Activated CD4-positive, alpha-beta T cell treated with anti-CD3 and anti-CD28 coated beads for 4 hours (primary cell): ENCODE data around the gene DCAKD.

Experiments used
- DNase-seq, 2 donors: peaks; one replicate each; pipeline ENCODE4 v3.0.0-alpha.2; 2020

DCAKD gene

GRCh38 chr17:44998646-44999045 is 52.8 kb downstream of the DCAKD start:
- DNase-seq = no peak

DNA sequence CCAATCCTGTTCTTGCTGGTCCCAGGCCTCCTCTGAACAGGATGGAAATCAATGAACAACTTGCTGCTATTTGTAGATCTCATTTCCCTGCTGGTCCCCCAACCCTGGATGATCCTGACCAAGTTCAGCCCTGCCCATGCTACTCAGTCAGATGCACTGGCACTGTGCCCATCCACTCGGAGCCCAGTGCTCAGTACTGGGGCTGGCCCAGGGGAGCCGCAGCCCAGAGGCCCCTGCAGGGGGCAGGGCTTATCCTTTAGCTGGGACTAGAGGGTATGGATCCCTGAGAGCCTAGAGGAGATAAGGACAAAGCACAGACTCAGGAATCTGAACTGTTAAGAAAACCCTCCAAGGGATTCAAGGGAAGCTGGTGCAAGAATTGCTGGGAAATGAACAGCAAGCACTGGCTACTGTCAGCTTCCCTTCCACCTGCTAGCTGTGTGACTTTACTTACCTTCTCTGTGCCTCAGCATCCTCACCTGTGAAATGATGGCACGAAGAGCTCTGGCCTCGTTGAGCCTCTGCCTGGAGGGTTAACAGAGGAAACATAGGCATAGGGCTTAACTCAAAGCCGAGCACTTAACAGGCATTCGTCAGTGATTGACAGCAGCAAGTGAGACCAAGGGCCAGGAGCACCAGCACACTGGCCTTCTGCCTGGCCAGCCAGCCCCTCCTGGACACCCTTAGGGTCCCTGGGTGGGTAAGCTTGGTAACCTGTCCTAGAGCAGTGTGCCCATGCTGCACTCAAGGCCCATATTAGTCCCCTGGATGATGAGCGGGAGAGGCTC is 53.5 kb downstream of the DCAKD start:
- no peak for DNase-seq

DNA sequence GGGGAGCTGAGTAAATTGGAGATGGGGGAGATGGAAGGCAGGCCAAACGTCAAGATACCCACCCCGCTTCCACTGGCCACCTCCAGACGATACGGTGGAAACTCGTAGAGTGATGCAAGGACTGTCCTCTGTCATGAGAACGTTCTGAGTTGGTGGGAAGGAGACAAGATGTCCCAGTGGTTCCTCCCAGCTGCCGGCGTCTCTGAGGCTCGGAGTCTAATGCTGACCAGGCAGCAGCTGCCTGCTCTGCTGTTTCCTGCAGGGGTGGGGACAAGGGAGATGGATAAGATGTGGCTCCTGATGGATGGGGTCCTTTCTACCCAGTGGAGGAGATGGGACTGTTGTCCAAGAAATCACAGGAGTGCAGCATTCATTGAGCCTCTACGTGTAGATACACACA is 55.1 kb downstream of the DCAKD start:
- DNase-seq = no peak

GRCh38 chr17:44995436-44996001 is 55.9 kb downstream of the DCAKD start:
- DNase-seq = no peak

DNA sequence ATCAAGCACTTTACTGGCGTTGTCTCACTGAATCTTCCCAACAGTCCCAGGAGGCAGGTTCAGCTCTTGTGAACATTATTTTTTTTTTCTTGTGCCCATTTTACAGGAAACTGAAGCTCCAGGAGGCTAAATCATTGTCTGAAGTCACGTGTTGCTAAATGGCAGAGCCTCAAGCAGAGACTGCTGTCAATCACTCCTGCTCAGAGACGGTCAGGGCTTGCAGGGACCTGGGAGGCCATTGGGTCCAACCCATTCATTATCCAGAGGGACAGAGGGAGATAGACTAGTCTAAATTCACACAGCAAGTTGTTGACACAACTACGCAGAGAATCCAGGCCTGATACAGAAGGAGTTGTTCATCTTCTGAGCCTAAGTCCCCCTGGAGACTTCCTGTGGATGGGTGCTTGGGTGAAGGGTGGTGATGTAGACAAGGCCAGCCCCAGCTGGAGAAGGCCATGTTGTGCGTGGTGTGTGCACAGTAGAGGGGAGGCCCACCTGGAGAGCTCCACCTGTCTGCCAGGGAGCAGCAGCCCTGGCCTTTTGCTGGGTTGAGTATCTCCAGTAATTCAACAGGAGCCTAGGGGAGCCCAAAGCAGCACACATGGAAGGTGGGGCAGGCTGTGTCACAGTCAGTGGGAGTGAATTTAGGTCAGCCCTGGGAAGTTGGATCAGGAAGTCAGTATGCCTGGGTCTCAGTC is 59.0 kb downstream of the DCAKD start:
- no peak for DNase-seq

DNA sequence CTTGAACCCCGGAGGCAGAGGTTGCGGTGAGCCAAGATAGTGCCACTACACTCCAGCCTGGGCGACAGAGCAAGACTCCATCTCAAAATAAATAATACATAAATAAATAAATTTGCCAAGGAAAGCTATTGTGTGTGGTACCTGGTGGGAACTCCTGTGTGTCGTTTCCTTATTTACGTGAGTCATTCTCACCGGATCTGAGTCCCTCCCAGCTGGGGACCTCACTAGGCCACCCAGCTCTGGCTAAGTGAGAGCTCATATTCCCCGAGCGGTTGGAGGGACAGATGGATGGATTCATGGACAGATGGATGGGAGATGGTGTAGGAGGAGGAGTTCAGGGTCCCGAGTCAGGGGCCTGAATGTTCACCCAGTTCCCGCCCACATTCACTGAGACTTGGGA is 60.4 kb downstream of the DCAKD start:
- no peak for DNase-seq

DNA sequence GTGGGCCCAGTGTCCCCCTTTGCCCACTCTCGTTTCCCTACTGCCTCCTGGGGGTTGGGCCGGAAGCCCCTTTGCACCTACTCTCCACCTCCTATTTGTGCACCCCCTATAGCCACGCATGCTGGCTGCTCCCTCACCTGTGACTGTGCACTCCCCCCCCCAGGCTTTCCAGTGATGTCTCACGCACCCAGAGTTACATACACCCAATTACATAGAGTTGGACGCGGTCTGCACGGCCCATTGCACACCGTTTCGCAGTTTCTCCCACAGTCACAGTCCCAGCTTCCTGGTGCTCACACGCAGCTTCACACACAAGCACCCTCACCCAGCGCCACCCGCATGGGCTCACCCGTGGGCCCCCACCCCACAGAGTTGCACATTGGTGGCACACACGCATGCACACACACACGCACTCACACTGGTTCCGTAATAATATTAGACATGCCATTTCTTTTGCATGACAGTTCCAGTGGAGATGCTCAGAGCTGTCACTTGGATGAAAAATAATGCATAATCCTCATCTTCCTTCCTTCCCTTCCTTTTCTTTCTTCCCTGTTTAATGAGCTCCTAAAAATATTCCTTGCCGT is 61.8 kb downstream of the DCAKD start:
- DNase-seq = no peak

GRCh38 chr17:44988044-44988942 is 63.1 kb downstream of the DCAKD start:
- no peak for DNase-seq

DNA sequence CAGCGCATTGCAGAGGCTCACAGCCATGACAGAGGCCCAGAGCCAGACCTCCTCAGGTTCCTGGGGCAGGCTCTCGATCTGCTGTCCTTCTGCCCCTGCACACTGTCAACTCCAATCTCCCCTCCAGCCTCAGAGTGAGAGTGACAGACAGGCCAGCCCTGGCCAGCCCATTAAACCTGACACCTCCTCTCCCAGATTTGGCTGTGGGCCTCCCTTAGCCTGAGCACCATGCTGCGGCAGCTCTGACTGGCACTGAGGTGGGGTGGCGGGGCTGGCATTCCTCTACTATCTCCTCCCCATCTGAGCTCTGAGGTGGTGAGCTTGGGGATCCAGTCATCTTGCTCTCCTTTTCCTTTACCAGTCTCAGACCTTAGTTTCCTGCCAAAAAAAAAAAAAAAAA is 67.9 kb downstream of the DCAKD start:
- no peak for DNase-seq

- no peak for DNase-seq
Measured at GRCh38 chr17:44982113-44982702, 69.2 kb downstream of the DCAKD start.

- DNase-seq = no peak
Measured at GRCh38 chr17:44981221-44981968, 70.0 kb downstream of the DCAKD start.

DNA sequence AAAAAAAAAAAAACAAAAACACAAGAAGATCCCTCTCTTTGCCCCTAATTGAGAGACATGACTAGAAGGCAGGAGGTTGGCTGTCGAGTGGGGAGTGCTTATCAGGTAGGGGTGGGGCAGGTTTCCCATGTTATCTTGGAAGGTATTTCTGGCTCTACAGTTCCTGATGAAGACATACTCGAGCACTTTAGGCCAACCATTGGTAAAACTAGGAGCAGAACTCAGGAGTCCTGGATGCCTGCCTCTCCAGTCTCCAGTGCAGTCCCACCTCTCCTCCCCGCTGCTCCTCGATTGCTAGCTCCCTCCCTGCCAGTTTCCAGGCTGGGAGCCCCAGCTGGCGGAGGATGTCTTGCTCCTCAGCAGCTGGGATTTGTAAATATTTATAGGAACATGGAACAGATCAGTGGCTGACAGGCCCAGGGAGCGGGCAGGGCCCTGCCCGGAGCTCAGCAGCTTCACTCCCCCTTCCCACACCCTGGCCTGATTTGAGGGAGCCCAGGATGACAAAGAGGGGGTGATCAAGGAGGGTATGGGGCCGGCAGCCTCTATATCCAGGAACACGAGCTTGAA is 71.9 kb downstream of the DCAKD start:
- DNase-seq = no peak

DNA sequence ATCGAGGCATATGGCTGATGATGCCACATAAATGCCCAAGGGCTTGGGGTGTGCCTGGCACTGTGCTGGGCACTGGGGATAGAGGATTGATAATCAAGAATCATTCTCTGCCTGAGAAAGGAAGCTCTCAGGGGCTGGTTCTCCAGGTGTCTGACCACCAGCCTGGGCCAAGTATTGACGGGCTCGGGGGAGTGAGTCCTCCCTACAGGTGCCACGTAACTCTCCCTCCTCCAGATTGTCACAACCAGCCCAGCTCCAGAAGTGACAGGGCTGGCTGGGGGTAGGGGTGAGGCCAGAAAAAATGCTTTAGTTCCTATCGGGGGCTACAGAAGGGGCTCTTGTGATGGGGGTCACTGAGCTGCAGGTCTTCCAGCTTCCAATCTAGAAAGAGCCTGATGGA is 72.6 kb downstream of the DCAKD start:
- DNase-seq = no peak

GRCh38 chr17:44977814-44978550 is 73.5 kb downstream of the DCAKD start:
- no peak for DNase-seq

GRCh38 chr17:44977065-44977464 is 74.4 kb downstream of the DCAKD start:
- DNase-seq = no peak

DNA sequence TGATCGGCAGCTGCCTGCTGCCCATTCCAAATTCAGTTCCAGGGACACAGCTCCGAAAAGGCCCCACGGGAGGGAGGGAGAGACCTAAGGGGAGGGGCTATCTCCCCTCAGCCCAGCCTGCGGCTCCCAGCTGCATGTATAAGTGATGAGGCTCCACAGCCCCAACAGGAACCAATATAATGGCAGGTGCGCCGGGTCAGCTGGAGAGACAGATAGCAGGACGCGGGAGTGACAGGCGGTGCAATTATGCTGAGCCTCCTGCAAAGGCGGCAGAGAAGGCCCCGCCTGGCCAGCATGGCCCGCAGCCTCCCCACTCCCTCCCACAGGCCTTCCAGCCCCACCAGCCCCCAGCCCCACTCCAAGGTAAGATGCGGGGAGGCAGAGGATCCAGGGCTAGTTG is 75.2 kb downstream of the DCAKD start:
- DNase-seq = no peak
